ENCODE measurements around the gene NADK2.

Gene NADK2

DNA sequence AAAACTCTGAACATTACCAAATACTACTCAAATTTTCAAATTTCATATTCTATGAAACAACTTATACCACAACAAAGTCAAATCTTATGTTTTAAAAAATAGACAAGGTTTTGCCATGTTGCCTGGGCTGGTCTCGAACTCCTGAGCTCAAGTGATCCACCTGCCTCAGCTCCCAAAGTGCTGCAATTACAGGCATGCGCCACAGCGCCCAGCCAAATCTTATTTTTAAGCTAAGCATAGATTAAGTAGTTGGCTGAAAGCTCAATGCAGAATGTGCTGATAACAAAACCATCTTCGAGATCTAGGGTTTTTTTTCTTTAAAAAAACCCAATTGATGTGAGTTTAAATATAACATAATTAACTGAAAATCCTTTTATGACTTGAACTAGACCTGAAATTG is 96.4 kb downstream of the NADK2 start:
- TF ChIP-seq, protein P1, sequence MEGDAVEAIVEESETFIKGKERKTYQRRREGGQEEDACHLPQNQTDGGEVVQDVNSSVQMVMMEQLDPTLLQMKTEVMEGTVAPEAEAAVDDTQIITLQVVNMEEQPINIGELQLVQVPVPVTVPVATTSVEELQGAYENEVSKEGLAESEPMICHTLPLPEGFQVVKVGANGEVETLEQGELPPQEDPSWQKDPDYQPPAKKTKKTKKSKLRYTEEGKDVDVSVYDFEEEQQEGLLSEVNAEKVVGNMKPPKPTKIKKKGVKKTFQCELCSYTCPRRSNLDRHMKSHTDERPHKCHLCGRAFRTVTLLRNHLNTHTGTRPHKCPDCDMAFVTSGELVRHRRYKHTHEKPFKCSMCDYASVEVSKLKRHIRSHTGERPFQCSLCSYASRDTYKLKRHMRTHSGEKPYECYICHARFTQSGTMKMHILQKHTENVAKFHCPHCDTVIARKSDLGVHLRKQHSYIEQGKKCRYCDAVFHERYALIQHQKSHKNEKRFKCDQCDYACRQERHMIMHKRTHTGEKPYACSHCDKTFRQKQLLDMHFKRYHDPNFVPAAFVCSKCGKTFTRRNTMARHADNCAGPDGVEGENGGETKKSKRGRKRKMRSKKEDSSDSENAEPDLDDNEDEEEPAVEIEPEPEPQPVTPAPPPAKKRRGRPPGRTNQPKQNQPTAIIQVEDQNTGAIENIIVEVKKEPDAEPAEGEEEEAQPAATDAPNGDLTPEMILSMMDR (IDR thresholded peaks at IDR 0.05; ENCODE audit: insufficient read depth, missing control alignments) = no peak
- no peak for FAIRE-seq

More for the DNA sequence above, 96.4 kb downstream of the NADK2 start:
- no peak for DNase-seq (ENCODE audit: insufficient read length, low spot score)

Measured in D721Med (cell line).